HG03432 (cell line): ENCODE measurements around the gene NPHP3.

ENCODE experiments used
- ATAC-seq: cut with Tn5 transposase; IDR thresholded peaks from one replicate; pipeline ENCODE4 v1.9.1; 2021; ENCODE audit warnings: mild to moderate bottlenecking, moderate library complexity; ENCODE audit not compliant: unreplicated experiment

The NPHP3 gene

GRCh38 chr3:132703733-132704132 is 18.5 kb downstream of the NPHP3 start:
- no peak for ATAC-seq

- no peak for ATAC-seq
Observed at GRCh38 chr3:132695422-132695821, 26.8 kb downstream of the NPHP3 start.

GRCh38 chr3:132694991-132695390 is 27.2 kb downstream of the NPHP3 start:
- ATAC-seq: no peak

- ATAC-seq: no peak
Observed at GRCh38 chr3:132690040-132690439, 32.2 kb downstream of the NPHP3 start.

GRCh38 chr3:132682201-132682600 is 40.0 kb downstream of the NPHP3 start:
- no peak for ATAC-seq

DNA sequence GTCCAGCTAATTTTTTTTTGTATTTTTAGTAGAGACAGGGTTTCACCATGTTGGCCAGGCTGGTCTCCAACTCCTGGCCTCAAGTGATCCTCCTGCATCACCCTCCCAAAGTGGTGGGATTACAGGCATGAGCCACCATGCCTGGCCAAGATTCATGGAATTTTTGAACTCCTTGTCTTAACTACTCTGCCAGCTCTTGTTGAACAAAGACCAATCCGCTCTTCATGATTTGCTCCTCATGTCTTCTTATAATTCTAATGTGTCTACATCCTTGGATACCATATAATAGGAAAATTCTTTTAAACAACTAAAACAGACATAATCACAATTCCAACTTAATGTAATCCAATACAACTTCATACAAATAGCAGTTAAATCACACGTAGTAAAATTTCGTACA is 40.8 kb downstream of the NPHP3 start:
- ATAC-seq: no peak

DNA sequence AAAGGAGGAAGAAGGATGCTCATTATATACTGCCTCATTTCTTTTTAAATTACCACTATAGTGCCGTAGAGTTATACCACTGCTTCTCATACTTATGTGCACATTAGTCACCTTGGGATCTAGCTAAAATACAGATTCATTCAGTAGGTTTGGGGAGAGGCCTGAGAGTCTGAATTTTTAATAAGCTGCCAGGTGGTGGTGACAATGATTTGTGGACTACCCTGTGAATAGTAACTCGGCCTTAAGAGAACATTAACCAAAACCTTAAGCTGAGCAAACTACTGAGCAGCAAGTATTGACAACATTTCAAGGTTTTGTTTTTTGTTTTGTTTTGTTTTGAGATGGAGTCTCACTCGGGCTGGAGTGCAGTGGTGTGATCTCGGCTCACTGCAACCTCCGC is 42.3 kb downstream of the NPHP3 start:
- no peak for ATAC-seq

- no peak for ATAC-seq
Observed at GRCh38 chr3:132675408-132675807, 46.8 kb downstream of the NPHP3 start.

DNA sequence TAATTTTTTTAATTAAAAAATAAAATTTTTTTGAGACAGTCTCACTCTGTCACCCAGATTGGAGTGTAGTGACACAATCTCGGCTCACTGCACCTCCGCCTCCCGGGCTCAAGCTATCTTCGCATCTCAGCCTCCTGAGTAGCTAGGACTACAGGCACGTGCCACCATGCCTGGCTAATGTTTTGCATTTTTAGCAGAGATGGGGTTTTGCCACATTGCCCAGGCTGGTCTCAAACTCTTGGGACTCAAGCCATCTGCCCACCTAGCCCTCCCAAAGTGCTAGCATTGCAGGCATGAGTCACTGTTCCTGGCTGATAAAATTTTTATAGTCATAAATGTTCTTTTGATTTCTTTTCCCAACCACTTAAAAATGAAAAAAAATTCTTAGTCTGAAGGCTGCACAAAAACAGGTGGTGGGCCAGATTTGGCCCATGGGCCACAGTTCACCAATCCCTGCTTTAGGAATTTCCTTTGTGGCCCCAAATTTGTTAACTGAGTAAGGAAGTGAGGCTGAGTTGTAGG is 52.9 kb downstream of the NPHP3 start:
- no peak for ATAC-seq

- ATAC-seq: no peak
Observed at GRCh38 chr3:132665230-132665745, 56.9 kb downstream of the NPHP3 start.

DNA sequence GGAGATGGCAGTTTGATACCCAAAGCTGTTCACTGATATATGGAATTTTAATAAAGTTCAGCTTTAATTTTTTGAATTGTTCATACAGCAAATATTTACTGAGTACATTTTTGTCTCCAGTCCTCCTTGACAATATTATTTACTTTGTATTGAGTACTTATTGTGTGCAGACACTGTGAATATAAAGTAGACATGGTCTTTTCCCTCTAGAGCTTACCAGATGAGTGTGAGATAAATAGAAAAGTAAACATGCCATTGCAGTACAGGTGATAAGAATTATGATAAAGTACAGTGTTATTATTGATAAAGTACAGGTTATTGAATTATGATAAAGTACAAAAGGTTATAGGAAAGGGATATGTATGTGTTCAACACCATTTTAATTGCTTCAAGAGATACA is 60.0 kb downstream of the NPHP3 start:
- no peak for ATAC-seq

GRCh38 chr3:132661101-132661500 is 61.1 kb downstream of the NPHP3 start:
- no peak for ATAC-seq

GRCh38 chr3:132660811-132661070 is 61.5 kb downstream of the NPHP3 start:
- ATAC-seq: no peak

DNA sequence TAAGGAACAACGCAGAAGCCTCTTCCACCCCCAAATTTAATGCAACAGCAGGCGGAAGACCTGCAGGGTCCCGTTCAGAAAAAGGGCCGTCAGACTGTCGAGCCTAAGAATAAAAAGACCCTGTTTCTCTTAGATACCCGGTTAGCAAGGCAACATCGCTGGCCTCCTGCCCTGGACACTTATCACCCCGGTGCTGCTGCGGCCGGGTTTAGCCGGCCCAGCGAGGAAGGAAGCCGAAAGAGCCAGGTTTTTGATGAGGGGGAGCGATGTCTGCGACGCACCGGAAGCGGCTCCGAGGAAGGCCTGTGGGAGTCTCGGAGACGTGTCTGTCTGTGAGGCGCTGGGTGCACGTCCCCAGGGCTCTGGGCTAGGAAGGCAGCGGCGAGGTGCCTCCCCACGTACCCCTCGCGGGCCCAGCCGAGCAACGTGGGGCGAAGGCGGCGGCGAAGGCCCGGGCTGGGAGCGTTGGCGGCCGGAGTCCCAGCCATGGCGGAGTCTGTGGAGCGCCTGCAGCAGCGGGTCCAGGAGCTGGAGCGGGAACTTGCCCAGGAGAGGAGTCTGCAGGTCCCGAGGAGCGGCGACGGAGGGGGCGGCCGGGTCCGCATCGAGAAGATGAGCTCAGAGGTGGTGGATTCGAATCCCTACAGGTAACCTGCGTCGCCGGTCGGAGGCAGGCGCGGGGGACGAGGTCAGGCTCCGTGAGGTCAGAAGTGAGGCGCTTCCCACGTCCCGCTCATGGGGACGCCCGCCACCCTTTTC is 62.0 kb downstream of the NPHP3 start, which contains the start of gene UBA5:
UBA5 (plus strand) TSS at position 278 of the 759 bp plus-strand sequence; CDS start at position 487, 209 bp downstream.
- ATAC-seq: peak; percentile 84

DNA sequence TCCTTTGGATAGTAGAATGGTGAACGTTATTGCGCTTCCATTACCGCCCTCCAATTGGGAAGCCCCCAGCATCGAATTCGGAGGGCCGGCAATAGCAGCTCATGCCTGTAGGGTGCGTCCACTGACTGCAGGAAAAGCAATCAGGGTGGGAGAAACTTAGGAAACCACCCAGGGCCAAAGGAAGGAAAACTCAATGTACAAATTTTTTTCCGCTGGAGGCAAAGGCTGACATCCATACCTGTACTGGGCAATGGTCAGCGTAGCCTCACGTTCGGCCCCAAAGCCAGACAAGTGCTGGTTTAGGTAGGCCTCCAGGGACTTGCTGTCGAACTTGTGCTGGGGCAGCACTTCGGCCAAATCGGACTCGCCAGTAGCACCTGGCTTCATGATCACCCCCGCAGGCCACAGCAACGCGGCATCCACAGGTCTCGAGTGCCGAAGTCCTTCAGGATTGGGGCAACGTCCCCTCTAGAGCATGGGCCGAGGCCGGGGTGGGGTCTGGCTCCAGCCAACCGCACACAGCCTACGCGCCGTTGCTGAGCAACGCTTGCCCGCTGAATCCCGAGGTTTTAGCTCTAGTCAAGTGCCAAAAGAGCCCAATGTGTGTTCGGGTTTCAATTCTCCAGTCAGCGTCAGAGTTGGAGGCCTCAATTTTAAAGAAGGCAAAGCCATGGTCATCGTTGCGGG is 62.7 kb downstream of the NPHP3 start, which contains the start of gene ACAD11:
ACAD11 (minus strand) TSS at position 445 of the 687 bp plus-strand sequence; CDS start at position 387, 58 bp downstream.
- peak; percentile 63 for ATAC-seq

DNA sequence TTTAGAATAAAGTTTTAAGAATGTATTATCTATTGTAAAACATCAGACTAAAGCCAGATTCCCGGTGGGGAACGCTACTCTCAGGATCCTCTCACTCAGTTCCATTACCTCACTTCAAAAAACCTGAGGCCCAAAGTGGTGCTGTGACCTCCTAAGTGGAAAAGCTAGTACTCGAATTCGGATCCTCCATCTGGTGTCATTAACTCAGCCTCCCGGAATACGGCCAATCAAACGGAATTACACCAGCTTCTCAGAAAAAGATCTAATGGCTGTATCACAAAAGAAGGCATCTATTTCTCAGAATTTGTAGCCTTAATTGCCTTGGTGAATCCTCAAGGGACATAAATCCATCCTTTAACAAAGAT is 63.2 kb downstream of the NPHP3 start:
- ATAC-seq: no peak

DNA sequence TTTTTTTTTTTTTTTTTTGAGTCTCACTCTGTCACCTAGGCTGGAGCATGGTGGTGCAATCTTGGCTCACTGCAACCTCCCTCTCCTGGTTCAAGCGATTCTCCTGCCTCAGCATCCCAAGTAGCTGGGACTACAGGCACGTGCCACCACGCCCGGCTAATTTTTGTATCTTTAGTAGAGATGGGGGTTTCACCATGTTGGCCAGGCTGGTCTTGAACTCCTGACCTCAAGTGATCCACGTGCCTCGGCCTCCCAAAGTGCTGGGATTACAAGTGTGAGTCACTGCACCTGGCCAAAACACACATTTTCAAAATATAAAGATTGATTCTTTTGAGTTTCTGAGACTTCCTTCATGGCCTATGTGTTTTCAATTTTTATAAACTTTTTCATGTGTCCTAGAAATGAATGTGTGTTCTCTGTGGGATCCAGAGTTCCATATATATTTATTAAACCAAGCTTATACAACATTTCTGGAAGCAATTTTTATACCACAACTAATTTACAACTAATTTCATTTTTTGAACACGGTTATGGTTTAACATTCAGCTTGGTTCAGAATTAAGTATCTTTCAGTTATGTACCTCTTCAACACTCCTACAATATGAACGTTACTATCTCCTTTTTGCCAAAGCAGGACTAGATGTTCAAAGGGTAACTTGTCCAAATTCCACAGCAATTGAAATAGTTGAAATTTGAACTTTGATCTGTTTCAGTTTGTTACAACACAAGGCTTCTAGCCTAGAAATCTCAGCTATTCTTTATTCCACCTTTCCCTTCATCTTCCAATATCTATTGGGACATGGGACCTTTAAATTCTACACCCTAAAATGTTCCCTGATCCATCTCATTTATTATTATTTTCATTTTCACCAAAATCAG is 64.1 kb downstream of the NPHP3 start:
- no peak for ATAC-seq

DNA sequence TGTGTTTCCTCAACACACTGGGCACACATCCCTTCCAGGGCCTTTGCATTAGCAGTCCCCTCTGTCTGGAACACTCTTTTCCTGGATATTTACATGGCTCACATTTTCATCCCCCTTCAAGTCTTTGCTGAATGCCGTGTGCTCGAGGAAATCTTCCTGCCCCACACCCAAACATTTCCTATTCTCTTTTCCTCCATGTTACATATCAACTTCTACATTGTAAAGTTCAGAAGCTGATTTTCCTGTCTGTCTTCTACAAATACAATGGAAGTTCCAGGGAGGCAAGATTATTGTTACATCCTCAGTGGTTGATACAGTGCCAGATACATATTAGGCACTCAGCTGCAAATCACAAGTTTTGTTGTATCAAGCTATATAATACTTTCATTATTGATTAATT is 66.7 kb downstream of the NPHP3 start:
- ATAC-seq: no peak

GRCh38 chr3:132654721-132655120 is 67.5 kb downstream of the NPHP3 start:
- no peak for ATAC-seq

DNA sequence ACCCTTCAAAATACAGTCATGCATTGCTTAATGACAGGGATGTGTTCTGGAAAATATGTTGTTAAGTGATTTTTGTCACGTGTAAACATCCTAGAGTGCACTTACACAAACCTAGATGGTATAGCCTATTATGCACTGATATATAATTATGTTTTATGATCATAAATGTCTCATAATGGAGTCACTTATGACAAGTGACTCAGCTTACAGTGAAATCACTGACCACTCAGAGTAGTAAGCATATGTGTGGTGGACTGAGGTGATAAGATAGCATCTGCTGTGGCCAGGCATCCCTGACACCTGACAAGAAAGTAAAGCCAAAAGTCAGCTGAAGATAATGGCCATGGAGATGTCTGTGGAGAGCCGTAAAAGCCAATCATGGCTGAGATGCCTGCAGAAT is 68.0 kb downstream of the NPHP3 start:
- ATAC-seq: no peak

GRCh38 chr3:132652640-132653270 is 69.5 kb downstream of the NPHP3 start:
- ATAC-seq: no peak
